GM12801 (cell line): ENCODE measurements around the gene ADGRV1.

Source experiments
- TF ChIP-seq, protein P1 (sequence below): IDR thresholded peaks from one replicate; pipeline ENCODE4 v1.5.1; 2011; ENCODE audit warnings: control low read depth; ENCODE audit not compliant: insufficient read length; ENCODE audit errors: extremely low read depth

The ADGRV1 gene

GRCh38 chr5:91123291-91123690 lies 564.7 kb downstream of the ADGRV1 start:
- TF ChIP-seq, protein P1, sequence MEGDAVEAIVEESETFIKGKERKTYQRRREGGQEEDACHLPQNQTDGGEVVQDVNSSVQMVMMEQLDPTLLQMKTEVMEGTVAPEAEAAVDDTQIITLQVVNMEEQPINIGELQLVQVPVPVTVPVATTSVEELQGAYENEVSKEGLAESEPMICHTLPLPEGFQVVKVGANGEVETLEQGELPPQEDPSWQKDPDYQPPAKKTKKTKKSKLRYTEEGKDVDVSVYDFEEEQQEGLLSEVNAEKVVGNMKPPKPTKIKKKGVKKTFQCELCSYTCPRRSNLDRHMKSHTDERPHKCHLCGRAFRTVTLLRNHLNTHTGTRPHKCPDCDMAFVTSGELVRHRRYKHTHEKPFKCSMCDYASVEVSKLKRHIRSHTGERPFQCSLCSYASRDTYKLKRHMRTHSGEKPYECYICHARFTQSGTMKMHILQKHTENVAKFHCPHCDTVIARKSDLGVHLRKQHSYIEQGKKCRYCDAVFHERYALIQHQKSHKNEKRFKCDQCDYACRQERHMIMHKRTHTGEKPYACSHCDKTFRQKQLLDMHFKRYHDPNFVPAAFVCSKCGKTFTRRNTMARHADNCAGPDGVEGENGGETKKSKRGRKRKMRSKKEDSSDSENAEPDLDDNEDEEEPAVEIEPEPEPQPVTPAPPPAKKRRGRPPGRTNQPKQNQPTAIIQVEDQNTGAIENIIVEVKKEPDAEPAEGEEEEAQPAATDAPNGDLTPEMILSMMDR: no peak

- TF ChIP-seq, protein P1: no peak
Measured at GRCh38 chr5:91123901-91124300, 565.3 kb downstream of the ADGRV1 start.

DNA sequence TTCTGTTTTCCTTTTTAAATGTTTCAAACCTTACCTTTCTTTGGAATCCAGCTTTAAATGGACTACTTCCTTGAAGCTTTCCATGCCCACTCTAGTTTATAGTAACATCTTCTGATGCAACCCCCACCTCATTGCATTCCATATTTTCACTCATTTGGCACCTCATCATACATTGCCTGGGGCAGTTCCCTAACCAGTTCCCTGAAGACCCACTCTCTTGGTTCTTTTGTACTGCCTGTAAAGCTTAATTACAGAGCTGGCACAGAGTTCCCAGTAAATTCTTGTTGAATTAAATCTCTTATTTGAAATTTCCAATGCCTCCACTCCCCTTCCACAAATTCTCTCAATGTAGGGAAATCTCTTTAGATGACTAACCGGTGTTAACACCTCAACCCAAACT lies 567.3 kb downstream of the ADGRV1 start:
- TF ChIP-seq, protein P1: no peak

DNA sequence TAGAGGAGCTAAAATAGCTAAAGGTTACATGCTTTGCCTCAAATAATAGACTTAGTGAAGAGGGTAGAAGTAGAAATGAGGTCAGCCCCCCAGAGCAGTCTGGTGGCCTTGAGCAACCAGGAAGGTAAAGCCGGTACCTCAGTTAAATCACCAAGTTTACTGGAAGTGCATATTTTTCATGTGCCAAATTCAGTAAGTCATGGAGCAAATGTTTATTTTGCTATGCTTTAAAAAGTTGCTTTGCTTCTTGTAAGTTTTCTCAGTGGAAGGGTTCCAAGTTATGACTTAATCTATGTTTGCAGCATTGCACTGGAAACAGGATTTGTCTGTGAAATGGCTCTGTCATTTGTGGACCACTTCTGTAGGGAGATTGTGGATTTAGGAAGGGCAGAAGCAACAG lies 567.9 kb downstream of the ADGRV1 start:
- TF ChIP-seq, protein P1: no peak

DNA sequence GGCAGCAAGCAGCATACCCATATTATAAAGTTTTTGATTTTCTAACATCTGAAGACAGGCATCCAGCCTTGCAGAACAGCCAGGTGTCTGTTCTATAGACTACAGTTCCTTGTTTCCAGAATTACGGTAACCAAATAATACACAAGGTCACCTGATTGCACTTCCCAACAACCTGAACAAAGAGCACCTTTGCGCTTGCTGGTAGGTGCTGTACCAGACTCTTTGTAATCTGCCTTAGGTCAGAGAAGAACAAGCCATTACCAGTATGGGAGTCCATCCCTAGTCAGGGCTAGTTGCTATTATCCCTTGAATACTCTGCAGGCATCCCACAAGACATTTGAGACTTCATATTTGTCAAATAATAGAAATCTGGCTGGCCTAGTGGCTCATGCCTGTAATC lies 568.3 kb downstream of the ADGRV1 start:
- TF ChIP-seq, protein P1: no peak

DNA sequence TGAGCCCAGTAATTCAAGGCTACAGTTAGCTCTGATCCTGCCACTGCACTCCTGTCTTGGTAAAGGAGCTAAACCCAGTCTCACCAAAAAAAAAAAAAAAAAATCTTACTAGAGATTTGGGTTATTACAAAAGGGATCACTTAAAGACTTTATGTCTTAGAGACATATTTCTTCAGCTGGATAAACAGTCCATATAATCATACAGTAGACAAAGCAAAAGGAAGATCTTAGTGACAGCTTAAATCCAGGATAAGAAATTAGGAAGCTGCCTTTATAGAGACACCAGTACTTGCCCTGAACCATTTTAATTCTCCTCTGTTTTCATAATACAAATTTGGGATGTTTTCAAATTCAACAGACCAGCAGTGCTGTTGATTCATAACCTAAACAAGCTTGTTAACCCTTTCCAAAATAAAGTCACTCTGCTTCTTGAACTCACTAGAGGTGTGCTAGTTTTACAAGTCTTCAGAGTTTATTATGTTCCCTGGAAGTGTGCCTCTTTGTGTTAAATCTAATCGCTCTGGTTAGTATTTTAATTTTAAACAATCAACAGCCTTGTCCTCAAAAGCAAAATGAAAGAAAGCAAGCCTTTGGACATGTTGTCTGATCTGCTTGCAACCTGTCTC lies 569.0 kb downstream of the ADGRV1 start:
- TF ChIP-seq, protein P1: no peak

DNA sequence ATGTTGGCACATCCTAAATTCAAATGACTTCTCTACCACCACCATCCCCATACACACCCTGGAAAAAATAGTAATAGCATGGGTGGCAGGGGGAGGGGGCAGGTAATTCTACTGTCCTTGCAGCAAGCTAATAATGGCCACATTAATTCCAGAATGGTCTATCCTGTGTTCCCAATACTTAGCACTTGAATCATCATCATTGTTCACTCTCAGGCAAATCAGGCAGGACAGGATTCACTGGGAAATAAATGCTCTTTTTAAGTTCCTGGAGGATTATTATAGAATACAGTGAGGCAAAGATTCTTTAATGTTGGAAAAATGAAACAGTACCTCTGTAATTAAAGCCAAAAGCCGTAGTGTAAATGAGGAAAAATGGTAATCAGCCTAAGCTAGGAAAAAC lies 570.0 kb downstream of the ADGRV1 start:
- TF ChIP-seq, protein P1: no peak
